ENCODE results near the gene C11orf24. TPM values are rescaled to one million over a fixed set of nuclear protein-coding genes. Genes with fewer than 3 reads are reported as not detected.

C11orf24 gene
- total and polyA plus RNA-seq, 2 of the 8 experiments (the other 6 are each of a cell fraction or from before 2014, with no cell fraction given), result 45.4 to 51.7 TPM

GRCh38 chr11:68289456-68289855 is 17.7 kb upstream of the C11orf24 start:
- FAIRE-seq, result no peak
- H3K27ac ChIP-seq (ENCODE audit: low read depth, low read length), result no peak overlapping the region
- no peaks in the 10 kb centered on the region for H4K20me1 ChIP-seq (replicated peaks in 1 of 2; ENCODE audit: control insufficient read depth in 1 of 2, insufficient read depth in 2 of 2, low read length in 2 of 2)
- no peak overlapping the region for H4K8ac ChIP-seq (ENCODE audit: extremely low read depth, insufficient read depth, low read length)
- no peaks in the 10 kb centered on the region for H3K27me3 ChIP-seq (replicated peaks in 1 of 4; ENCODE audit: control insufficient read depth in 3 of 4, extremely low read depth in 1 of 4, insufficient read depth in 3 of 4, low read length in 3 of 4)
- H2BK20ac ChIP-seq (ENCODE audit: low read length), result no peak overlapping the region
- no peak overlapping the region for H3K4me3 ChIP-seq (ENCODE audit: extremely low read depth in 1 of 4, insufficient read depth in 2 of 4, low read depth in 3 of 4, low read length in 4 of 4)
- no peak overlapping the region for H3K23ac ChIP-seq (ENCODE audit: insufficient read length)
- no peak overlapping the region for H2BK120ac ChIP-seq (replicated peaks; ENCODE audit: low read depth, low read length)
- H4K5ac ChIP-seq (ENCODE audit: insufficient read length, low read depth, low read length), result no peak overlapping the region
- no peak overlapping the region for H2BK12ac ChIP-seq (ENCODE audit: low read depth, low read length)
- H3K18ac ChIP-seq (ENCODE audit: extremely low read depth, low read length), result no peak overlapping the region
- H4K91ac ChIP-seq (replicated peaks; ENCODE audit: insufficient read length, low read length), result no peak overlapping the region
- no peaks in the 10 kb centered on the region for H3K79me1 ChIP-seq (ENCODE audit: low read depth, low read length)
- 90% methylated on average over 2 of the region's 2 CpGs; no CpG with 5 or more reads in 1 of the 2 experiments for WGBS, 2 experiments (ENCODE audit: extremely low coverage in 1 of 2, insufficient coverage in 1 of 2, insufficient read length in 1 of 2, insufficient replicate concordance in 2 of 2, low coverage in 1 of 2, low lambda C conversion rate in 2 of 2, missing lambda C conversion rate in 1 of 2)
- H2AK5ac ChIP-seq (ENCODE audit: low read depth, low read length), result no peak overlapping the region
- H3K14ac ChIP-seq (ENCODE audit: insufficient read length), result no peak overlapping the region
- no peak overlapping the region for H3K56ac ChIP-seq (replicated peaks; ENCODE audit: insufficient read length, low read depth, low read length)
- no peak overlapping the region for H2BK5ac ChIP-seq (ENCODE audit: low read depth, low read length)
- CTCF ChIA-PET (ENCODE audit: partially characterized antibody), result interaction anchor here (3.3 kb wide), 1 partner anchor 8 kb away, joined by 30 read pairs; no protein-coding TSS in a partner anchor
- H2BK15ac ChIP-seq (ENCODE audit: low read length), result no peak overlapping the region
- H3K9me3 ChIP-seq (ENCODE audit: insufficient read depth in 2 of 2, low read depth in 1 of 2, low read length in 1 of 2), result peaks cover 10 to 12% of the 10 kb centered on the region in 2 experiments; a peak in 3 of 4 replicates
- H3K9ac ChIP-seq (replicated peaks in 1 of 4; ENCODE audit: extremely low read depth in 1 of 4, low read depth in 3 of 4, low read length in 3 of 4), result no peak overlapping the region
- no peak for DNase-seq (ENCODE audit: low read depth in 1 of 2, low spot score in 2 of 2)
- no peak overlapping the region for H2AFZ ChIP-seq (ENCODE audit: low read length)
- no peak overlapping the region for H3K4ac ChIP-seq (replicated peaks; ENCODE audit: insufficient read length, low read depth, low read length)
- no peaks in the 10 kb centered on the region for H3K4me1 ChIP-seq (replicated peaks in 1 of 4; ENCODE audit: control insufficient read depth in 3 of 4, insufficient read depth in 4 of 4, low read length in 3 of 4)
- POLR2A ChIA-PET (ENCODE audit: partially characterized antibody), result no interaction called here
- H3K36me3 ChIP-seq (ENCODE audit: control insufficient read depth in 2 of 4, insufficient read depth in 4 of 4, low read length in 3 of 4), result 0 out of 8 replicates have a peak, but pooled peaks cover 0 to 2% (median 0%) of the 10 kb centered on the region in 4 experiments
- no peaks in the 10 kb centered on the region for H3K79me2 ChIP-seq (ENCODE audit: control insufficient read depth in 1 of 2, insufficient read depth in 2 of 2, low read length in 2 of 2)
- H3K4me2 ChIP-seq (ENCODE audit: insufficient read depth in 1 of 2, low read depth in 2 of 2, low read length in 2 of 2), result no peak overlapping the region
- H3K23me2 ChIP-seq (ENCODE audit: low read depth, low read length), result no peaks in the 10 kb centered on the region
- no peak for TF ChIP-seq RXRA (IDR thresholded peaks at IDR 0.05; ENCODE audit: insufficient read depth, low read depth, low read length)
- no peak for TF ChIP-seq BCL11A (IDR thresholded peaks at IDR 0.05; ENCODE audit: low read depth in 2 of 2, low read length in 2 of 2)
- TF ChIP-seq USF2 (IDR thresholded peaks at IDR 0.05; ENCODE audit: low read length), result no peak
- no peak for TF ChIP-seq EP300 (IDR thresholded peaks at IDR 0.05; ENCODE audit: borderline replicate concordance in 1 of 2, low read depth in 2 of 2, low read length in 2 of 2)
- no peak for TF ChIP-seq CEBPB (IDR thresholded peaks at IDR 0.05; ENCODE audit: low read depth, low read length)
- TF ChIP-seq PHF8 (conservative IDR thresholded peaks at IDR 0.05; ENCODE audit: low read depth, low read length), result no peak
- no peak for TF ChIP-seq TAF1 (IDR thresholded peaks at IDR 0.05; ENCODE audit: low read depth, low read length)
- no peak for TF ChIP-seq SIN3A (conservative IDR thresholded peaks at IDR 0.05 in 1 of 2, IDR thresholded peaks at IDR 0.05 in 1 of 2; ENCODE audit: low read depth in 1 of 2, low read length in 2 of 2)
- TF ChIP-seq CBX8 (IDR thresholded peaks at IDR 0.05; ENCODE audit: borderline replicate concordance, low read depth, low read length), result no peak
- TF ChIP-seq RFX5 (IDR thresholded peaks at IDR 0.05; ENCODE audit: borderline replicate concordance, low read depth, low read length), result no peak
- TF ChIP-seq HDAC2 (IDR thresholded peaks at IDR 0.05; ENCODE audit: borderline replicate concordance in 1 of 2, low read depth in 2 of 2, low read length in 2 of 2), result no peak
- TF ChIP-seq GTF2F1 (IDR thresholded peaks at IDR 0.05; ENCODE audit: borderline replicate concordance, low read depth, low read length), result no peak
